22Rv1 (cell line): ENCODE measurements around the gene CIB4.

ENCODE experiments used
- ZFX ChIP-seq: fragments of 450-650 bp; IDR thresholded peaks from 2 replicates; pipeline ENCODE4 v1.6.1; 2017; ENCODE audit warnings: antibody characterized with exemption, borderline replicate concordance
- TF ChIP-seq, protein P1 (sequence below): fragments of 450-650 bp; IDR thresholded peaks from 2 replicates; pipeline ENCODE4 v1.5.1; 2017; ENCODE audit warnings: mild to moderate bottlenecking

GRCh38 chr2:26639685-26640243 lies 1.4 kb downstream of the CIB4 start:
- TF ChIP-seq, protein P1, sequence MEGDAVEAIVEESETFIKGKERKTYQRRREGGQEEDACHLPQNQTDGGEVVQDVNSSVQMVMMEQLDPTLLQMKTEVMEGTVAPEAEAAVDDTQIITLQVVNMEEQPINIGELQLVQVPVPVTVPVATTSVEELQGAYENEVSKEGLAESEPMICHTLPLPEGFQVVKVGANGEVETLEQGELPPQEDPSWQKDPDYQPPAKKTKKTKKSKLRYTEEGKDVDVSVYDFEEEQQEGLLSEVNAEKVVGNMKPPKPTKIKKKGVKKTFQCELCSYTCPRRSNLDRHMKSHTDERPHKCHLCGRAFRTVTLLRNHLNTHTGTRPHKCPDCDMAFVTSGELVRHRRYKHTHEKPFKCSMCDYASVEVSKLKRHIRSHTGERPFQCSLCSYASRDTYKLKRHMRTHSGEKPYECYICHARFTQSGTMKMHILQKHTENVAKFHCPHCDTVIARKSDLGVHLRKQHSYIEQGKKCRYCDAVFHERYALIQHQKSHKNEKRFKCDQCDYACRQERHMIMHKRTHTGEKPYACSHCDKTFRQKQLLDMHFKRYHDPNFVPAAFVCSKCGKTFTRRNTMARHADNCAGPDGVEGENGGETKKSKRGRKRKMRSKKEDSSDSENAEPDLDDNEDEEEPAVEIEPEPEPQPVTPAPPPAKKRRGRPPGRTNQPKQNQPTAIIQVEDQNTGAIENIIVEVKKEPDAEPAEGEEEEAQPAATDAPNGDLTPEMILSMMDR, result no peak
- TF ChIP-seq ZFX, result no peak
